ENCODE results near the gene RHEX.

The RHEX gene

GRCh38 chr1:206105464-206105995 lies 52.6 kb downstream of the RHEX start:
- no peak overlapping the region for H3K27ac ChIP-seq
- TF ChIP-seq ZFX (IDR thresholded peaks at IDR 0.05), result no peak
- TF ChIP-seq, protein P1, sequence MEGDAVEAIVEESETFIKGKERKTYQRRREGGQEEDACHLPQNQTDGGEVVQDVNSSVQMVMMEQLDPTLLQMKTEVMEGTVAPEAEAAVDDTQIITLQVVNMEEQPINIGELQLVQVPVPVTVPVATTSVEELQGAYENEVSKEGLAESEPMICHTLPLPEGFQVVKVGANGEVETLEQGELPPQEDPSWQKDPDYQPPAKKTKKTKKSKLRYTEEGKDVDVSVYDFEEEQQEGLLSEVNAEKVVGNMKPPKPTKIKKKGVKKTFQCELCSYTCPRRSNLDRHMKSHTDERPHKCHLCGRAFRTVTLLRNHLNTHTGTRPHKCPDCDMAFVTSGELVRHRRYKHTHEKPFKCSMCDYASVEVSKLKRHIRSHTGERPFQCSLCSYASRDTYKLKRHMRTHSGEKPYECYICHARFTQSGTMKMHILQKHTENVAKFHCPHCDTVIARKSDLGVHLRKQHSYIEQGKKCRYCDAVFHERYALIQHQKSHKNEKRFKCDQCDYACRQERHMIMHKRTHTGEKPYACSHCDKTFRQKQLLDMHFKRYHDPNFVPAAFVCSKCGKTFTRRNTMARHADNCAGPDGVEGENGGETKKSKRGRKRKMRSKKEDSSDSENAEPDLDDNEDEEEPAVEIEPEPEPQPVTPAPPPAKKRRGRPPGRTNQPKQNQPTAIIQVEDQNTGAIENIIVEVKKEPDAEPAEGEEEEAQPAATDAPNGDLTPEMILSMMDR (conservative IDR thresholded peaks at IDR 0.05), result no peak

GRCh38 chr1:206106328-206107167 lies 53.6 kb downstream of the RHEX start:
- no peak overlapping the region for H3K27ac ChIP-seq
- no peak for TF ChIP-seq ZFX (IDR thresholded peaks at IDR 0.05)
- TF ChIP-seq, protein P1 (conservative IDR thresholded peaks at IDR 0.05), result peak; percentile 94

GRCh38 chr1:206107168-206107544 lies 54.2 kb downstream of the RHEX start:
- no peak overlapping the region for H3K27ac ChIP-seq
- TF ChIP-seq, protein P1 (conservative IDR thresholded peaks at IDR 0.05), result no peak

DNA sequence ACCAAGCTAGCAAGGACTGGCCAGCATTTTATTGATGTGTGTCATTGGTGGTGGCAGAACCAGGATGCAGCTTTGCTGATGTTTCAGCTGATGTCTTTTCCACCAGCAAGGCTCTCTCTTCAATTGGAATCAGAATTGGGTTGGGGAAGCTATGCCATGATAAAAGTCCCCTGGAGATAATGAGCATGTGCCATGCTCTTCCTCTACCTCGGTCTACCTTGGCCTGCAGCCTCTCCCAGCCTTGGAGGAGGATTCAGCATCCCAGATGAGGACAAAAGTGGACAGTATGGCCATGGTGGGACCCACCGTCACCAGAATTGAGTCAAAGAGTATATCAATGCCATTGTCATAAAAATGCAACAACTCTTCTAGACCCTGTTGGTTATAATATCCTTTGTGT lies 55.7 kb downstream of the RHEX start:
- TF ChIP-seq, protein P1 (conservative IDR thresholded peaks at IDR 0.05), result no peak
- no peak for TF ChIP-seq ZFX (IDR thresholded peaks at IDR 0.05)
- no peak overlapping the region for H3K27ac ChIP-seq

GRCh38 chr1:206109718-206110117 lies 56.7 kb downstream of the RHEX start:
- TF ChIP-seq ZFX (IDR thresholded peaks at IDR 0.05), result no peak
- TF ChIP-seq, protein P1 (conservative IDR thresholded peaks at IDR 0.05), result no peak
- H3K27ac ChIP-seq, result no peak overlapping the region

GRCh38 chr1:206110161-206110560 lies 57.2 kb downstream of the RHEX start:
- no peak for TF ChIP-seq ZFX (IDR thresholded peaks at IDR 0.05)
- TF ChIP-seq, protein P1 (conservative IDR thresholded peaks at IDR 0.05), result no peak
- H3K27ac ChIP-seq, result no peak overlapping the region

- no peak for TF ChIP-seq ZFX (IDR thresholded peaks at IDR 0.05)
- TF ChIP-seq, protein P1 (conservative IDR thresholded peaks at IDR 0.05), result no peak
Measured at GRCh38 chr1:206110820-206111219, 57.8 kb downstream of the RHEX start.

More at GRCh38 chr1:206110820-206111219, 57.8 kb downstream of the RHEX start:
- no peak overlapping the region for H3K27ac ChIP-seq
